ENCODE measurements around the gene MEG3. TPM values are rescaled to one million over a fixed set of nuclear protein-coding genes. Genes with fewer than 3 reads are reported as not detected.
A peak's percentile ranks its signal among the peaks of the same experiment; 100 is the strongest.

MEG3 gene
- total RNA-seq, 1 donor from 2014 or later = 32.3 TPM

DNA sequence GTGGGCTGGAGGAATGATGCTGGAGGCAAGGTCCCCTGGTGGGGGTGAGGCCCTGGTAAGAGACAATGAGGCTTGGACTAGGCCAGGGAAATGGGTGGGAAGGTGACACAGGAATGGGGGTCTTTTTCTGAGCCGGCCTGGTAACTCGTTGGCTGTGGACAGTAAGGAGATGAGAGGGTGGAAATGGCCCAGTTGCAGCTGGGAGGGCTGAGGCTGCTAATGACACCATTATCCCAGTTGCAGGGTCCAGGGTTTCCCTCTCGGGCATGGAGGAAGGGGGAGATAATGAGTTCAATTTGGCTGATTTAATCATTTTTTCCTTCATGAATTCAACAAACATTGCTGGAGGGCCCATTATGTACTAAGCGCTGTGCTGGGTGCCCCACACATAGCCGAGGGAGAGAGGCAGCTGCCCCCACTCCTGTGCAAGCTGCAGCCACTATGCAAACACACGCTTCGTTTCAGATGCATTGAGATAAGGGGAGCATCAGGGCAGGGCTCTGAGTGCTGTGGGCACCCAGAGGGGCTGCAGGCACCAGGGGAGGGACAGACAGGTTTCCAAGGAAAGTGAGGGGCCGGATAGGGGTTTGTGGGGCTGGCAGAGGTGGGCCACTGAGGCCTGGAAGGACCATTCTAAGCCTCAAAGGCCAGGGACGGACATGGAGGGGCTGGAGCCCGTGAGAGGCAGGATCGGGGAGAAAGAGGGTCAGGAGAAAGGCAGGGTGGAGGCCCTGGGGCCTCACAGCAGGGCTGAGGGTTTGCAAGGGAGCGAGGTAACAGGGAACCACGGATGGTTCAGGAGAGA is 43.2 kb upstream of the MEG3 start:
- no peaks in the 10 kb centered on the region for H3K36me3 Mint-ChIP-seq (ENCODE audit: insufficient read depth)
- H3K9me3 Mint-ChIP-seq (ENCODE audit: low read depth) = no peaks in the 10 kb centered on the region
- no peak for DNase-seq (ENCODE audit: low spot score, unreplicated experiment)
- TF ChIP-seq, protein P1, sequence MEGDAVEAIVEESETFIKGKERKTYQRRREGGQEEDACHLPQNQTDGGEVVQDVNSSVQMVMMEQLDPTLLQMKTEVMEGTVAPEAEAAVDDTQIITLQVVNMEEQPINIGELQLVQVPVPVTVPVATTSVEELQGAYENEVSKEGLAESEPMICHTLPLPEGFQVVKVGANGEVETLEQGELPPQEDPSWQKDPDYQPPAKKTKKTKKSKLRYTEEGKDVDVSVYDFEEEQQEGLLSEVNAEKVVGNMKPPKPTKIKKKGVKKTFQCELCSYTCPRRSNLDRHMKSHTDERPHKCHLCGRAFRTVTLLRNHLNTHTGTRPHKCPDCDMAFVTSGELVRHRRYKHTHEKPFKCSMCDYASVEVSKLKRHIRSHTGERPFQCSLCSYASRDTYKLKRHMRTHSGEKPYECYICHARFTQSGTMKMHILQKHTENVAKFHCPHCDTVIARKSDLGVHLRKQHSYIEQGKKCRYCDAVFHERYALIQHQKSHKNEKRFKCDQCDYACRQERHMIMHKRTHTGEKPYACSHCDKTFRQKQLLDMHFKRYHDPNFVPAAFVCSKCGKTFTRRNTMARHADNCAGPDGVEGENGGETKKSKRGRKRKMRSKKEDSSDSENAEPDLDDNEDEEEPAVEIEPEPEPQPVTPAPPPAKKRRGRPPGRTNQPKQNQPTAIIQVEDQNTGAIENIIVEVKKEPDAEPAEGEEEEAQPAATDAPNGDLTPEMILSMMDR (IDR thresholded peaks at IDR 0.05; ENCODE audit: unreplicated experiment) = no peak
- H3K27ac Mint-ChIP-seq = peak overlapping the region; percentile 82
- H3K4me1 Mint-ChIP-seq (ENCODE audit: low read depth) = peaks cover 29% of the 10 kb centered on the region
- no peak overlapping the region for H3K4me3 Mint-ChIP-seq (ENCODE audit: low read depth)
- peaks cover 14% of the 10 kb centered on the region for H3K27me3 Mint-ChIP-seq

DNA sequence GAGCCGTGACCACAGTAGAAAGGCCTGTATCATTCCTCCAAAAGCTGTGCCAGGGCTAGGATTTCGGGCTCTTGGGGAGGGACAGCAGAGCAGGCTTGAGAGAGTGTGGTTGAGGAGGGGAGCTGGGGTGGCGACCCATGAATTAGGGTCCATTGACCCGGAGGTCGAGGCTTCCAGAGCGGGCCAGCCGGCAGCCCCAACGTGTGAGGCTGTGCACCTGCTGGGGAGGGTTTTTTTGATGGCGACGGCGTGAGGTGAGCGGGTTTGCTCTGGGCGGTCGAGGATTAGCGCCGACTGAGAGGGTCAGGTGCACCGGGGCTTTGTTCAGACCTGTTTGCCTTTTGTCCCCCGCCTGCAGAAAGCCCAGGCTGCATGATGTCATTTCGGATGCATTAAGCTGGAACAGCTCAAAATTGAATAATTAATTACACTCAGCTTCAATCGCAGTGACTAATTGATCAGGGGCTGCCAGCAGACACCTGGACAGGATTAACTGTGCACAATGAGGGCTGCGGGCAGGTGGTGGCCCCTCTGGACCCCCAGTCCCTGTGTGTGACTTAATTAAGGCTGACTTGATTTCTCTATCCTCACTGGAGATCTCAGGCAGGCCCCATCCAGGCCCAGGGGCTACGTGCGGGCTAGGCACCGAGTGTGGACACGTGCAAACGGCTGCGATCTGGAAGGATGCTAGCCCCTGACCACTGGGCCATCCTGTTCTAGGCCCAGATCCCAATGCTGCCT is 42.1 kb upstream of the MEG3 start:
- H3K36me3 Mint-ChIP-seq (ENCODE audit: insufficient read depth) = no peaks in the 10 kb centered on the region
- DNase-seq (ENCODE audit: low spot score, unreplicated experiment) = no peak
- TF ChIP-seq, protein P1 (IDR thresholded peaks at IDR 0.05; ENCODE audit: unreplicated experiment) = no peak
- peaks cover 28% of the 10 kb centered on the region for H3K4me1 Mint-ChIP-seq (ENCODE audit: low read depth)
- peaks cover 11% of the 10 kb centered on the region for H3K27me3 Mint-ChIP-seq
- H3K4me3 Mint-ChIP-seq (ENCODE audit: low read depth) = no peak overlapping the region
- H3K9me3 Mint-ChIP-seq (ENCODE audit: low read depth) = no peaks in the 10 kb centered on the region
- H3K27ac Mint-ChIP-seq = peak overlapping the region; percentile 90

DNA sequence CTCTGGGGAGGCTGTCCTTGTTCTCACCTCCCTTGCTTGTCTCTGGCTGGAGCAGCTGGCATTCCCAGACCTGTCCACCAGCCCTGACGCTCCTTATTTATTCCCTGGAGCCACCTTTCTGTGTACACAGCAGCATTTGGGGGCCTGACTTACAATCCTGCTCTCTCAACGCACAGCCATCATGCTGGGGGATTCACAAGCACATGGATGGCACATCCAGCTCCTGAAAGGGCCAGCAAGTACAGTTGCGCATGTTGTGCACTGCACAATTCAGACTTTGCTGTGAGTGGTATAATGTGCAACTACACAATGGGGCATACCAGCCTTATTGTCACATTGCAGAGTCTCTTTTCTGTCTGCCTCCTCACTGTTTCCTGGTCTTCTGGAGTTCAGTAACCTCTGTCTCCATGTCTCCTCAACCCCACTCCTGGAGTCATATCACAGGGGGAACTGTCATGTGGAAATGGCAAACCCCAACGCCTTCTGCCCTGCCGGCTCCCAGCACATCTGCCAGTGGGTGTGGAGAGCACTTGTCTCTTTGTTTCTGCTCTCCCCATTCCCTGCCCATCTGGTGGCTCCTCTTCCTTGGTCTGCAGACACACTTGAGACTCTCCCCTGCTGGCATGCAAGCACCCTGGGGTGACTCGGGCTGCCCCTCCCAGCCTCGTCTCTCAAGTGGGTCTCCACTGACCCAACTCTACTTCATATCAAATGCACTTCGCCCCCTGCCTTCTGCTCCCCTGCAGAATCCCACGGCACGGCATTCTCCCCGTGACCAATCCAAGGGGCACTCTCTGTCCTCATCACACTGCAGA is 41.2 kb upstream of the MEG3 start:
- Mint-ChIP-seq H3K4me1 (ENCODE audit: low read depth) (peaks cover 29% of the 10 kb centered on the region), H3K27me3 (peaks cover 11% of the 10 kb centered on the region), H3K36me3 (ENCODE audit: insufficient read depth) (no peaks in the 10 kb centered on the region), H3K9me3 (ENCODE audit: low read depth) (no peaks in the 10 kb centered on the region), H3K27ac (peak overlapping the region; percentile 76), H3K4me3 (ENCODE audit: low read depth) (no peak overlapping the region)
- DNase-seq (ENCODE audit: low spot score, unreplicated experiment) = no peak
- TF ChIP-seq, protein P1 (IDR thresholded peaks at IDR 0.05; ENCODE audit: unreplicated experiment) = no peak

DNA sequence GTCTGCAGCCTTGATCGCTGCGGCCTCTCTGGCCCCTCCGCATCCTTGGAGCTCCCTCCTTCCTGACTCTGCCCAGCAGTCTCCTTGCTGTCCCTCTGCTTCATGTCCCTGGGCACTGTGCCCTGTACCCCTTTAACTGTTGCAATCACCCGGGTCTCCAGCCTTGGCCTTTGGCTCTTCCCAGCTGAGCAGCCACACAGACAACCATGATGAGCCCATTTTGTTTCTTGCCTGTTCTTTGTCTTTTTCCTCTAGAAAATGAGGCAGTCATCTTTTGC is 40.6 kb upstream of the MEG3 start:
- peaks cover 5% of the 10 kb centered on the region for H3K27me3 Mint-ChIP-seq
- H3K4me3 Mint-ChIP-seq (ENCODE audit: low read depth) = no peak overlapping the region
- H3K9me3 Mint-ChIP-seq (ENCODE audit: low read depth) = no peaks in the 10 kb centered on the region
- H3K27ac Mint-ChIP-seq = peak overlapping the region; percentile 57
- peaks cover 33% of the 10 kb centered on the region for H3K4me1 Mint-ChIP-seq (ENCODE audit: low read depth)
- TF ChIP-seq, protein P1 (IDR thresholded peaks at IDR 0.05; ENCODE audit: unreplicated experiment) = no peak
- H3K36me3 Mint-ChIP-seq (ENCODE audit: insufficient read depth) = no peaks in the 10 kb centered on the region
- no peak for DNase-seq (ENCODE audit: low spot score, unreplicated experiment)

DNA sequence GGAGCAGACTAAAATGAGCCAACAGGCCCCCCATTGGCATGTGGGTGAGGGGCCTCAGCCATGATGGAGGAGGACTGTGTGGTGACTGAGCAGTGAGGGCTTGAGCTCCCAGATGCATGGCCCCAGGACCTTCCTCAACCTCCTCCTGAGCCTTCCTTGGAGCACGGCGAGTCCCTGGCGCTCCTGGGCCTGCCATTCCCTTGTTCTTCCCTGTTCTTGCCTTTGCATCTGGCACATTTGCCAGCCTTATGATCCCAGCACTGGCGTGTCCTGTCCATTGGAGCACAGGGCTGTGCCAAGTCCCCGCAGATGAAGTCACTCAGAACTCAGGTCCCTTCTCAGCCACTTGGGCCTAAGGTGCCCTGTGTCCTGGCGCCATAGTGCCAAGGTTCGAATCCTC is 40.3 kb upstream of the MEG3 start:
- H3K36me3 Mint-ChIP-seq (ENCODE audit: insufficient read depth) = no peaks in the 10 kb centered on the region
- H3K9me3 Mint-ChIP-seq (ENCODE audit: low read depth) = no peaks in the 10 kb centered on the region
- H3K4me3 Mint-ChIP-seq (ENCODE audit: low read depth) = no peak overlapping the region
- peaks cover 36% of the 10 kb centered on the region for H3K4me1 Mint-ChIP-seq (ENCODE audit: low read depth)
- peaks cover 3% of the 10 kb centered on the region for H3K27me3 Mint-ChIP-seq
- H3K27ac Mint-ChIP-seq = no peak overlapping the region
- TF ChIP-seq, protein P1 (IDR thresholded peaks at IDR 0.05; ENCODE audit: unreplicated experiment) = no peak
- no peak for DNase-seq (ENCODE audit: low spot score, unreplicated experiment)

Data from progenitor cell of endocrine pancreas (in vitro differentiated cells).